GM19328 (cell line): ENCODE data around the gene HNF4A.

Experiments used
- ATAC-seq: cut with Tn5 transposase; IDR thresholded peaks from one replicate; pipeline ENCODE4 v1.9.1; 2021; ENCODE audit warnings: mild to moderate bottlenecking, moderate library complexity; ENCODE audit not compliant: unreplicated experiment

Gene HNF4A

GRCh38 chr20:44405257-44405656 lies 49.8 kb downstream of the HNF4A start:
- no peak for ATAC-seq

GRCh38 chr20:44405785-44406571 lies 50.5 kb downstream of the HNF4A start:
- no peak for ATAC-seq

GRCh38 chr20:44406572-44407137 lies 51.2 kb downstream of the HNF4A start:
- no peak for ATAC-seq

- no peak for ATAC-seq
These were observed 52.1 kb downstream of the HNF4A start for GRCh38 chr20:44407402-44408184.

GRCh38 chr20:44409132-44409600 lies 53.7 kb downstream of the HNF4A start:
- ATAC-seq, result no peak

GRCh38 chr20:44410583-44411019 lies 55.1 kb downstream of the HNF4A start:
- no peak for ATAC-seq

GRCh38 chr20:44411020-44411756 lies 55.7 kb downstream of the HNF4A start:
- no peak for ATAC-seq

GRCh38 chr20:44411757-44412401 lies 56.4 kb downstream of the HNF4A start:
- no peak for ATAC-seq

GRCh38 chr20:44412402-44413144 lies 57.1 kb downstream of the HNF4A start:
- no peak for ATAC-seq

GRCh38 chr20:44413575-44414345 lies 58.3 kb downstream of the HNF4A start:
- ATAC-seq, result no peak

- ATAC-seq, result no peak
These were observed 58.8 kb downstream of the HNF4A start for GRCh38 chr20:44414346-44414714.

GRCh38 chr20:44414808-44415207 lies 59.3 kb downstream of the HNF4A start:
- ATAC-seq, result no peak

- no peak for ATAC-seq
These were observed 60.6 kb downstream of the HNF4A start for GRCh38 chr20:44415833-44416715.

GRCh38 chr20:44418069-44418905 lies 62.8 kb downstream of the HNF4A start:
- no peak for ATAC-seq

- ATAC-seq, result no peak
These were observed 63.8 kb downstream of the HNF4A start for GRCh38 chr20:44419131-44419844.

- ATAC-seq, result no peak
These were observed 65.0 kb downstream of the HNF4A start for GRCh38 chr20:44420497-44420896.

GRCh38 chr20:44422083-44422482 lies 66.6 kb downstream of the HNF4A start:
- ATAC-seq, result no peak
